ENCODE measurements around the gene XDH.

XDH gene

DNA sequence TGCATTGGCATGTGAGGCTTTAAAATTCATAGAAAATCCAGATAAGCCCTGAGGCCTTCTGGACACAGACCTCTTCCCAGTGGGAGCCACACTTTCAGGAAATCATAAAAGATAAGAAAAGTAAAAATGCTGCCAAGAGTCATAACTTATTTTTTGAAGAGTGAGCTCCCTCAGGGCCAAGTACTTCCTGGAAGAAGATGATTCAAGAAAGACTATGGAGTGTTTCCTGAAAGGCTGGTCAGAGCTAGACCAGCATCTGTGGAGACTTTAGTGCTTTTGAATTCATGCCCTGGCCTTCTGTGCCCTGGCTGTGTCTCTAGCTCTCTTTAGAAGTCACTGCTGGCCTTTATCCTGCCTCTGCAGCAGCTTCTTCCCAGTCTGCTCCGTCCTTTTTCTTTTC is 6.4 kb upstream of the XDH start:
- Histone ChIP-seq H2AFZ (ENCODE audit: low read depth, low read length, severe bottlenecking) (no peak overlapping the region), H3F3A (ENCODE audit: insufficient read depth) (no peaks in the 10 kb centered on the region), H3K9me3 (ENCODE audit: insufficient read depth, low read length) (no peaks in the 10 kb centered on the region), H3K4me3 (ENCODE audit: insufficient read depth, low read length, poor library complexity, severe bottlenecking) (no peak overlapping the region), H3K27ac (ENCODE audit: low read depth, low read length) (no peak overlapping the region), H3K9me2 (replicated peaks; ENCODE audit: insufficient read depth, low read length) (no peaks in the 10 kb centered on the region), H3K4me2 (ENCODE audit: low read depth, low read length, poor library complexity, severe bottlenecking) (no peak overlapping the region), H3K36me3 (ENCODE audit: low read length) (no peaks in the 10 kb centered on the region), H3K79me2 (ENCODE audit: insufficient read depth, low read length) (no peaks in the 10 kb centered on the region), H3K27me3 (ENCODE audit: low read length) (no peaks in the 10 kb centered on the region), H4K20me1 (ENCODE audit: low read depth, low read length) (no peaks in the 10 kb centered on the region), H3K9ac (ENCODE audit: low read length) (no peak overlapping the region)
- TF ChIP-seq EZH2phosphoT487 (conservative IDR thresholded peaks at IDR 0.05; ENCODE audit: low read length), result no peak
- TF ChIP-seq, protein P1, sequence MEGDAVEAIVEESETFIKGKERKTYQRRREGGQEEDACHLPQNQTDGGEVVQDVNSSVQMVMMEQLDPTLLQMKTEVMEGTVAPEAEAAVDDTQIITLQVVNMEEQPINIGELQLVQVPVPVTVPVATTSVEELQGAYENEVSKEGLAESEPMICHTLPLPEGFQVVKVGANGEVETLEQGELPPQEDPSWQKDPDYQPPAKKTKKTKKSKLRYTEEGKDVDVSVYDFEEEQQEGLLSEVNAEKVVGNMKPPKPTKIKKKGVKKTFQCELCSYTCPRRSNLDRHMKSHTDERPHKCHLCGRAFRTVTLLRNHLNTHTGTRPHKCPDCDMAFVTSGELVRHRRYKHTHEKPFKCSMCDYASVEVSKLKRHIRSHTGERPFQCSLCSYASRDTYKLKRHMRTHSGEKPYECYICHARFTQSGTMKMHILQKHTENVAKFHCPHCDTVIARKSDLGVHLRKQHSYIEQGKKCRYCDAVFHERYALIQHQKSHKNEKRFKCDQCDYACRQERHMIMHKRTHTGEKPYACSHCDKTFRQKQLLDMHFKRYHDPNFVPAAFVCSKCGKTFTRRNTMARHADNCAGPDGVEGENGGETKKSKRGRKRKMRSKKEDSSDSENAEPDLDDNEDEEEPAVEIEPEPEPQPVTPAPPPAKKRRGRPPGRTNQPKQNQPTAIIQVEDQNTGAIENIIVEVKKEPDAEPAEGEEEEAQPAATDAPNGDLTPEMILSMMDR (IDR thresholded peaks at IDR 0.05; ENCODE audit: insufficient read depth, low read length, poor library complexity, severe bottlenecking), result no peak

DNA sequence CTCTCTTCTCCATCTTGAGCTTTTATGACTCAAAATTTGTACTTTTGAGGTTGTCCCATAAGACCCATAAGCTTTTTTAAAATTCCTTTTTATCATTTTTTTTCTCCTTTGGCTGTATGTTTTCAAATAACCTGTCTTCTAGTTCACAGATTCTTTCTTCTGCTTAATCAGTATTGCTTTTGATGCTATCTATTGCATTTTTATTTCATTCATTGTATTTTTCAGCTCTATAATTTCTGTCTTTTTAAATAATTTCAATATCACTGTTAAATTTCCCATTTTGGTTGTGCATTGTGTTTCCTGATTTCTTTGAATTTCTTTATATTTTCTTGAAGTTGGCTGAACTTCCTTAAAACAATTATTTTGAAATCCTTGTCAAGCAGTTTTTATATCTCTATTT is 4.8 kb upstream of the XDH start:
- Histone ChIP-seq H3K79me2 (ENCODE audit: insufficient read depth, low read length) (no peaks in the 10 kb centered on the region), H3K4me2 (ENCODE audit: low read depth, low read length, poor library complexity, severe bottlenecking) (no peak overlapping the region), H3K27ac (ENCODE audit: low read depth, low read length) (no peak overlapping the region), H3K27me3 (ENCODE audit: low read length) (no peaks in the 10 kb centered on the region), H4K20me1 (ENCODE audit: low read depth, low read length) (no peaks in the 10 kb centered on the region), H3K36me3 (ENCODE audit: low read length) (no peaks in the 10 kb centered on the region), H2AFZ (ENCODE audit: low read depth, low read length, severe bottlenecking) (no peak overlapping the region), H3K4me3 (ENCODE audit: insufficient read depth, low read length, poor library complexity, severe bottlenecking) (no peak overlapping the region), H3K9ac (ENCODE audit: low read length) (no peak overlapping the region), H3K9me2 (replicated peaks; ENCODE audit: insufficient read depth, low read length) (no peaks in the 10 kb centered on the region), H3K9me3 (ENCODE audit: insufficient read depth, low read length) (no peaks in the 10 kb centered on the region), H3F3A (ENCODE audit: insufficient read depth) (no peaks in the 10 kb centered on the region)
- no peak for TF ChIP-seq EZH2phosphoT487 (conservative IDR thresholded peaks at IDR 0.05; ENCODE audit: low read length)
- TF ChIP-seq, protein P1 (IDR thresholded peaks at IDR 0.05; ENCODE audit: insufficient read depth, low read length, poor library complexity, severe bottlenecking), result no peak

DNA sequence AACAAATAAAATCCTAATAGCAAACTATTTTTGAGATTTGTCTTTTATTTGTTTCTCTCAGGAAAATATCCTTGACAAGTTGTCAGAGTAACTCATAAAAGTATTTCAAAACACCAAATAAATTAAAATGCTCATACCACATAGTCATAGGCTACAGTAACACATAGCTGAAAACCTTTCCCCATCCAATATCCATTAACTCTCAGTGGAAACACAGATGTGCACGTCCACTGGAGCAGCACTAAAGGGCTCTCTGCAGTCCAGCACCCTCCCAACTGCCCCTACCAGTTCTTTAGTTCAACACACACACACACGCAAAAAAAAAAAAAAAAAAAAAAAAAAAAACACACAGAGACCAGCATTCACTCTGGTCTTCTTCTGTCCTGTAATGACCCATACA is 879 bp upstream of the XDH start:
- Histone ChIP-seq H3K9ac (ENCODE audit: low read length) (no peak overlapping the region), H3K79me2 (ENCODE audit: insufficient read depth, low read length) (no peaks in the 10 kb centered on the region), H3K27me3 (ENCODE audit: low read length) (no peaks in the 10 kb centered on the region), H3K36me3 (ENCODE audit: low read length) (no peaks in the 10 kb centered on the region), H3K9me3 (ENCODE audit: insufficient read depth, low read length) (no peaks in the 10 kb centered on the region), H2AFZ (ENCODE audit: low read depth, low read length, severe bottlenecking) (no peak overlapping the region), H3K27ac (ENCODE audit: low read depth, low read length) (no peak overlapping the region), H3K4me2 (ENCODE audit: low read depth, low read length, poor library complexity, severe bottlenecking) (no peak overlapping the region), H3F3A (ENCODE audit: insufficient read depth) (no peaks in the 10 kb centered on the region), H4K20me1 (ENCODE audit: low read depth, low read length) (no peaks in the 10 kb centered on the region), H3K4me3 (ENCODE audit: insufficient read depth, low read length, poor library complexity, severe bottlenecking) (no peak overlapping the region), H3K9me2 (replicated peaks; ENCODE audit: insufficient read depth, low read length) (no peaks in the 10 kb centered on the region)
- no peak for TF ChIP-seq EZH2phosphoT487 (conservative IDR thresholded peaks at IDR 0.05; ENCODE audit: low read length)
- TF ChIP-seq, protein P1 (IDR thresholded peaks at IDR 0.05; ENCODE audit: insufficient read depth, low read length, poor library complexity, severe bottlenecking), result no peak
